ENCODE data around the gene KLC1. TPM values are rescaled to one million over a fixed set of nuclear protein-coding genes. Genes with fewer than 3 reads are reported as not detected.
"Not testable (repeated sequence)": the region's sequence is repeated elsewhere in the genome, so short reads cannot be mapped to it uniquely, and the experiment has no call there.

KLC1 gene
- total and polyA plus RNA-seq, 5 experiments from 2014 or later = 50.7 to 252 (median 73.3) TPM

- ATAC-seq = no peak
- Mint-ChIP-seq H3K9me3 (no peaks in the 10 kb centered on the region), H3K36me3 (peaks cover 1 to 47% (median 4%) of the 10 kb centered on the region in 3 donors), H3K4me3 (no peak overlapping the region), H3K4me1 (peaks cover 8 to 37% (median 18%) of the 10 kb centered on the region in 4 donors), H3K27ac (peak overlapping the region in 3 of 10 donors; percentile 14 to 72 (median 19)), H3K27me3 (no peaks in the 10 kb centered on the region)
- DNase-seq = no peak
- POLR2A ChIA-PET = interaction anchor here (0.6 kb wide), 1 partner anchor 9 kb away, joined by 3 read pairs; no protein-coding TSS in a partner anchor
These were observed 22.6 kb downstream of the KLC1 start for GRCh38 chr14:103651585-103651984.

- Mint-ChIP-seq H3K4me3 (no peak overlapping the region), H3K27me3 (no peaks in the 10 kb centered on the region), H3K9me3 (no peaks in the 10 kb centered on the region), H3K4me1 (peaks cover 8 to 34% (median 18%) of the 10 kb centered on the region in 4 donors), H3K36me3 (peaks cover 1 to 56% (median 4%) of the 10 kb centered on the region in 3 donors), H3K27ac (peak overlapping the region in 1 of 10 donors; percentile 50)
- DNase-seq (no peak), ATAC-seq (no peak)
- POLR2A ChIA-PET = no interaction called here
These were observed 23.8 kb downstream of the KLC1 start for GRCh38 chr14:103652806-103653205.

- POLR2A ChIA-PET, H3K4me3 Mint-ChIP-seq, H3K27me3 Mint-ChIP-seq, H3K9me3 Mint-ChIP-seq, DNase-seq, ATAC-seq: not testable (repeated sequence)
- H3K36me3 Mint-ChIP-seq = peaks cover 1 to 58% (median 4%) of the 10 kb centered on the region in 3 donors
- H3K27ac Mint-ChIP-seq = peak overlapping the region in 1 of 10 donors; percentile 92
- H3K4me1 Mint-ChIP-seq = peaks cover 8 to 30% (median 18%) of the 10 kb centered on the region in 4 donors
These were observed 24.3 kb downstream of the KLC1 start for GRCh38 chr14:103653336-103653735.

GRCh38 chr14:103653805-103654204, 24.8 kb downstream of the KLC1 start:
- H3K27me3 Mint-ChIP-seq = no peaks in the 10 kb centered on the region
- H3K4me1 Mint-ChIP-seq = peaks cover 8 to 28% (median 18%) of the 10 kb centered on the region in 4 donors
- H3K4me3 Mint-ChIP-seq = no peak overlapping the region
- H3K36me3 Mint-ChIP-seq = peaks cover 1 to 60% (median 4%) of the 10 kb centered on the region in 3 donors
- no peak for ATAC-seq
- no peaks in the 10 kb centered on the region for H3K9me3 Mint-ChIP-seq
- H3K27ac Mint-ChIP-seq = peak overlapping the region in 4 of 10 donors; percentile 31 to 92 (median 57)
- no peak for DNase-seq
- POLR2A ChIA-PET = no interaction called here

DNA sequence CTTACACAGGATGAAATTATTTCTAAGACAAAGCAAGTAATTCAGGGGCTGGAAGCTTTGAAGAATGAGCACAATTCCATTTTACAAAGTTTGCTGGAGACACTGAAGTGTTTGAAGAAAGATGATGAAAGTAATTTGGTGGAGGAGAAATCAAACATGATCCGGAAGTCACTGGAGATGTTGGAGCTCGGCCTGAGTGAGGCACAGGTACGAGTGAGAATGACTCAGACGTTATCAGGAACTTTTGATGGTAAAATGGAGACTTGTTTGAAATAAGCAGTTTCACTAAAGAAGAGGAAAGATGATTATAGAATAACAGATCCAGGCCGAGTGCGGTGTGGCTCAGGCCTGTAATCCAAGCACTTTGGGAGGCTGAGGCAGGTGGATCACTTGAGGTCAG, 25.6 kb downstream of the KLC1 start:
- DNase-seq (no peak), ATAC-seq (no peak)
- Mint-ChIP-seq H3K9me3 (no peaks in the 10 kb centered on the region), H3K4me1 (peaks cover 9 to 26% (median 18%) of the 10 kb centered on the region in 4 donors), H3K36me3 (peaks cover 4 to 67% (median 6%) of the 10 kb centered on the region in 3 donors), H3K27ac (peak overlapping the region in 4 of 10 donors; percentile 3 to 92 (median 36)), H3K27me3 (no peaks in the 10 kb centered on the region), H3K4me3 (no peak overlapping the region)
- POLR2A ChIA-PET = no interaction called here

- Mint-ChIP-seq H3K4me3 (no peak overlapping the region), H3K9me3 (no peaks in the 10 kb centered on the region), H3K4me1 (peaks cover 9 to 26% (median 13%) of the 10 kb centered on the region in 4 donors), H3K27me3 (no peaks in the 10 kb centered on the region), H3K27ac (peak overlapping the region in 3 of 10 donors; percentile 31 to 81 (median 39)), H3K36me3 (peaks cover 4 to 75% (median 9%) of the 10 kb centered on the region in 3 donors)
- POLR2A ChIA-PET = no interaction called here
- ATAC-seq (no peak), DNase-seq (no peak)
These were observed 27.2 kb downstream of the KLC1 start for GRCh38 chr14:103656031-103656755.

DNA sequence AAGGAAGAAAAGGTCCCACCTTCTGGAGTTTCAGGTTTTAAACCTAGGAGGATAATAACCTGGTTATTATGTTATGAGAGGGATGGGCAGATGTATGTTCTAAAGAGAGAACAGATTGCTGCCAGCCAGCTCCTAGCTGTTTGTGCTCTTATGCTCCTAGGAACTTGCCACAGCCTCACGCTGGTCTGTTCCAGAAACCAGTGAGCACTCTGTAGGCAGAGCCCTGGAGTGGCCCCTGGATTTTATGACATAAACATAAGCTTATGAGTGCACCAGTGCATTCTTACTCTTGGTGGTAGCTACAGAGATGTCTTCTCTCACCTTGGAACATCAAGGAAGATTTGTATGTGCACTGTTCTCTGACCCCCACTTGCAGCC, 27.7 kb downstream of the KLC1 start:
- Mint-ChIP-seq H3K36me3 (peaks cover 4 to 80% (median 9%) of the 10 kb centered on the region in 3 donors), H3K9me3 (no peaks in the 10 kb centered on the region), H3K27me3 (no peaks in the 10 kb centered on the region), H3K27ac (peak overlapping the region in 1 of 10 donors; percentile 49), H3K4me3 (no peak overlapping the region), H3K4me1 (peaks cover 8 to 23% (median 11%) of the 10 kb centered on the region in 4 donors)
- DNase-seq = no peak
- POLR2A ChIA-PET = no interaction called here
- ATAC-seq = no peak

DNA sequence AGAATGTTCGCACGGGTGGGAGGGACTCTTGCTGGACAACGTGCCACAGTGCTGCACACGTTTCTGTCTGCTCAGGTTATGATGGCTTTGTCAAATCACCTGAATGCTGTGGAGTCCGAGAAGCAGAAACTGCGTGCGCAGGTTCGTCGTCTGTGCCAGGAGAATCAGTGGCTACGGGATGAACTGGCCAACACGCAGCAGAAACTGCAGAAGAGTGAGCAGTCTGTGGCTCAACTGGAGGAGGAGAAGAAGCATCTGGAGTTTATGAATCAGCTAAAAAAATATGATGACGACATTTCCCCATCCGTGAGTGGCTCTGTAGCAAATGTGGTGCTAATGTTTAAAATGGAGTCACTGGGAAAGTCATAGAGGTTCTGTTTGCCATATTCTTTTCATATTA, 28.5 kb downstream of the KLC1 start:
- no peaks in the 10 kb centered on the region for H3K9me3 Mint-ChIP-seq
- peaks cover 4 to 87% (median 12%) of the 10 kb centered on the region in 3 donors for H3K36me3 Mint-ChIP-seq
- ATAC-seq (no peak), DNase-seq (no peak)
- no peaks in the 10 kb centered on the region for H3K27me3 Mint-ChIP-seq
- H3K4me1 Mint-ChIP-seq = peaks cover 2 to 17% (median 9%) of the 10 kb centered on the region in 4 donors
- no peak overlapping the region for H3K4me3 Mint-ChIP-seq
- POLR2A ChIA-PET = no interaction called here
- no peak overlapping the region for H3K27ac Mint-ChIP-seq

DNA sequence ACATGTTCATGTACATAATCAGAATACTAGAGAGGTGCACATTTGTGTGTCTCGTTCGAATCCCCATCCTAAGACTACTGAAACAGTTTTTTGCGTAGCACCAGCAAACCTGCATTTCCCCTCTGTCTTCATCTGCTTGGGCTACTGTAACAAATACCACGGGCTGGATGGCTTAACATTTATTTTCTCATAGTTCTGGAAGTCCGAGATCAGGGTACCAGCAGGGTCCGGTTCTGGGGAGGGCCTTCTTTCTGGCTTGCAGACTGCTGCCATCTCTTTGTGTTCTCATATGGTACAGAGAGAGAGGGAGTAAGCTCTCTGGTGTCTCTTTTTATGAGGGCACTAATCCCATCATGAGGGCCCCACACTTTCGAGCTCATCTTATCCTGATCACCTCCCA, 30.6 kb downstream of the KLC1 start:
- H3K27me3 Mint-ChIP-seq = no peaks in the 10 kb centered on the region
- peaks cover 1 to 94% (median 12%) of the 10 kb centered on the region in 3 donors for H3K36me3 Mint-ChIP-seq
- H3K4me1 Mint-ChIP-seq = peaks cover 2 to 6% (median 3%) of the 10 kb centered on the region in 4 donors
- POLR2A ChIA-PET = no interaction called here
- ATAC-seq (no peak), DNase-seq (no peak)
- peak overlapping the region in 3 of 10 donors; percentile 24 to 36 (median 27) for H3K27ac Mint-ChIP-seq
- no peak overlapping the region for H3K4me3 Mint-ChIP-seq
- H3K9me3 Mint-ChIP-seq = no peaks in the 10 kb centered on the region

DNA sequence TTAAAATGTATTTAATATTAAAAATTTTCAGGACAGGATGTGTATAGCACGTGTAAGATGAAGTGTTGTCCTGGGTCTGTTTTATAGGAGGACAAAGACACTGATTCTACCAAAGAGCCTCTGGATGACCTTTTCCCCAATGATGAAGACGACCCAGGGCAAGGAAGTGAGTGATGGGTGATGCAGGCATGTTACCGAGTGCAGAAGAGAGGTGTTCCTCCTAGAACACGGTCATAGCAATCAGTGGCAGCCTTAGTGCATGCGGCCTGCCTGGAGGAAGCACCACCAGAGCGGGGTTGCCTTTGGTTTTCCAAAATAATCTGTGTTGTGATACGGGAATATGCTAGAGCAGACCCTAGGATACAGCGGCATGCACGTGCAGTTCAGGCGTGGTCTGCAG, 33.0 kb downstream of the KLC1 start:
- H3K9me3 Mint-ChIP-seq = no peaks in the 10 kb centered on the region
- H3K4me3 Mint-ChIP-seq = no peak overlapping the region
- H3K4me1 Mint-ChIP-seq = peaks cover 0 to 5% (median 3%) of the 10 kb centered on the region in 4 donors
- ATAC-seq (no peak), DNase-seq (no peak)
- no peaks in the 10 kb centered on the region for H3K27me3 Mint-ChIP-seq
- POLR2A ChIA-PET = no interaction called here
- H3K36me3 Mint-ChIP-seq = peaks cover 0 to 95% (median 11%) of the 10 kb centered on the region in 3 donors
- H3K27ac Mint-ChIP-seq = no peak overlapping the region

DNA sequence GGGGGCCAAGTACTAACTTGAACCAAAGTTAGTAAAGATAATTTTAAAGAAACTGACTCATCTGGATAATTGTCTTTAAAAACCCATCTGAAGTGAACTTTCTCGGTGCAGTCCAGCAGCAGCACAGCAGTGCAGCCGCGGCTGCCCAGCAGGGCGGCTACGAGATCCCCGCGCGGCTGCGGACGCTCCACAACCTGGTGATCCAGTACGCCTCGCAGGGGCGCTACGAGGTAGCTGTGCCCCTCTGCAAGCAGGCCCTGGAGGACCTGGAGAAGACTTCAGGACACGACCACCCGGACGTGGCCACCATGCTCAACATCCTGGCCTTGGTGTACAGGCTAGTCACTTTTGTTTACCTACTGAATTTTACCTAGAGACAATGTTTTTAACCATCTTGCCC, 33.6 kb downstream of the KLC1 start:
- POLR2A ChIA-PET = no interaction called here
- H3K27ac Mint-ChIP-seq = no peak overlapping the region
- H3K4me3 Mint-ChIP-seq = no peak overlapping the region
- no peaks in the 10 kb centered on the region for H3K9me3 Mint-ChIP-seq
- H3K36me3 Mint-ChIP-seq = peaks cover 0 to 95% (median 11%) of the 10 kb centered on the region in 3 donors
- DNase-seq = no peak
- peaks cover 0 to 5% (median 1%) of the 10 kb centered on the region in 4 donors for H3K4me1 Mint-ChIP-seq
- no peak for ATAC-seq
- no peaks in the 10 kb centered on the region for H3K27me3 Mint-ChIP-seq

GRCh38 chr14:103663506-103663905, 34.5 kb downstream of the KLC1 start:
- no peaks in the 10 kb centered on the region for H3K27me3 Mint-ChIP-seq
- no peaks in the 10 kb centered on the region for H3K9me3 Mint-ChIP-seq
- DNase-seq (no peak), ATAC-seq (no peak)
- POLR2A ChIA-PET = no interaction called here
- no peak overlapping the region for H3K4me3 Mint-ChIP-seq
- H3K27ac Mint-ChIP-seq = peak overlapping the region in 4 of 10 donors; percentile 41 to 77 (median 53)
- peaks cover 0 to 5% (median 1%) of the 10 kb centered on the region in 4 donors for H3K4me1 Mint-ChIP-seq
- peaks cover 0 to 96% (median 11%) of the 10 kb centered on the region in 3 donors for H3K36me3 Mint-ChIP-seq

DNA sequence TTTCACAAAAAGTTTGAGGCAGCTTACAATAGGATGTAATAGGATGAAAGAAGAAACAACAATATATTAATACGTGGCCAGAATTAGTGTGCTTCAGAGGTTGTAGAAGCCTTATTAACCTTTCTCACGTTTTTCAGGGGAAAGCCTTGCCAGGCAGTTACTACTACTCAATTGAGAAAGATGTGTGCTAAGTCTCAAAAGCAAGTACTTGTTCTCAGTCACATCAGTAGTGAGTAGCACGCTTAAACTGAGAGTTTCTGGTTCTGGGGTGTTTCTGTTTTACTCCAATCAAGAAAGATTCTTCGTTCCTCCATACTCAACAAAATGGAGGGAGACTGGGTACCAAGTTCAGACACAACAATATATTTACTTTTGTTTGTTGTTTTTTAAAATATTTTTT, 38.7 kb downstream of the KLC1 start:
- ATAC-seq (no peak), DNase-seq (no peak)
- no peaks in the 10 kb centered on the region for H3K27me3 Mint-ChIP-seq
- no peak overlapping the region for H3K27ac Mint-ChIP-seq
- POLR2A ChIA-PET = no interaction called here
- peaks cover 0 to 5% (median under 1%) of the 10 kb centered on the region in 4 donors for H3K4me1 Mint-ChIP-seq
- H3K36me3 Mint-ChIP-seq = peaks cover 6 to 98% (median 14%) of the 10 kb centered on the region in 3 donors
- no peaks in the 10 kb centered on the region for H3K9me3 Mint-ChIP-seq
- no peak overlapping the region for H3K4me3 Mint-ChIP-seq
